ENCODE results near the gene SLC38A5.
"Not testable (repeated sequence)": the region's sequence is repeated elsewhere in the genome, so short reads cannot be mapped to it uniquely, and the experiment has no call there.

SLC38A5 gene

GRCh38 chrX:48470110-48470832 is at the start of gene SLC38A5:
TSS of gene SLC38A5 (minus strand) at chrX:48470260. CDS start at chrX:48467924, 2,336 bp downstream.
- no peak for DNase-seq

GRCh38 chrX:48519481-48519880 is 49.4 kb upstream of the SLC38A5 start:
- DNase-seq, result not testable (repeated sequence)

- no peak for DNase-seq
These were observed 46.9 kb upstream of the SLC38A5 start for GRCh38 chrX:48516987-48517386.

- DNase-seq, result no peak
These were observed 46.2 kb upstream of the SLC38A5 start for GRCh38 chrX:48516285-48516684.

- DNase-seq, result no peak
These were observed 45.8 kb upstream of the SLC38A5 start for GRCh38 chrX:48515842-48516241.

GRCh38 chrX:48514868-48515460 is 44.9 kb upstream of the SLC38A5 start:
- DNase-seq, result no peak

- DNase-seq, result no peak
These were observed 44.2 kb upstream of the SLC38A5 start for GRCh38 chrX:48514126-48514806.

- DNase-seq, result no peak
These were observed 43.6 kb upstream of the SLC38A5 start for GRCh38 chrX:48513670-48514069.

- DNase-seq, result no peak
These were observed 42.4 kb upstream of the SLC38A5 start for GRCh38 chrX:48512371-48512935.

GRCh38 chrX:48511560-48511959 is 41.5 kb upstream of the SLC38A5 start:
- DNase-seq, result no peak

GRCh38 chrX:48509619-48510018 is 39.6 kb upstream of the SLC38A5 start:
- DNase-seq, result no peak

GRCh38 chrX:48509245-48509590 is 39.2 kb upstream of the SLC38A5 start:
- no peak for DNase-seq

- DNase-seq, result peak; percentile 7 to 43
These were observed 38.6 kb upstream of the SLC38A5 start, which contains the start of gene PORCN for GRCh38 chrX:48508400-48509244. TSS of gene PORCN (plus strand) at chrX:48508992. CDS start at chrX:48509821, 829 bp downstream.

GRCh38 chrX:48507246-48507645 is 37.2 kb upstream of the SLC38A5 start:
- no peak for DNase-seq

- DNase-seq, result no peak
These were observed 35.4 kb upstream of the SLC38A5 start for GRCh38 chrX:48505481-48505880.

GRCh38 chrX:48504261-48504660 is 34.2 kb upstream of the SLC38A5 start:
- DNase-seq, result no peak

GRCh38 chrX:48498374-48498809 is 28.3 kb upstream of the SLC38A5 start:
- DNase-seq, result peak in 1 of 2 donors; percentile 2

- no peak for DNase-seq
These were observed 27.8 kb upstream of the SLC38A5 start for GRCh38 chrX:48497871-48498270.

GRCh38 chrX:48496660-48497059 is 26.6 kb upstream of the SLC38A5 start:
- DNase-seq, result no peak

- DNase-seq, result peak in 1 of 2 donors; percentile 8
These were observed 23.9 kb upstream of the SLC38A5 start for GRCh38 chrX:48493890-48494364.

- peak in 1 of 2 donors; percentile 63 for DNase-seq
These were observed 22.3 kb upstream of the SLC38A5 start for GRCh38 chrX:48492293-48492910.

- no peak for DNase-seq
These were observed 21.7 kb upstream of the SLC38A5 start for GRCh38 chrX:48491809-48492208.

All from bone marrow (tissue), 2 donors.